H1 (cell line): ENCODE measurements around the gene AOPEP. TPM values are rescaled to one million over a fixed set of nuclear protein-coding genes. Genes with fewer than 3 reads are reported as not detected.

Experiments
- CTCF ChIA-PET: fragments of 300-600 bp; sonication (Branson Sonifier 250); formaldehyde crosslinking; loops from one replicate; lab custom pipeline; 2021; ENCODE audit not compliant: partially characterized antibody; lab: Charles Lee
- POLR2A ChIA-PET: fragments of 300-600 bp; sonication (Branson Sonifier 250); formaldehyde crosslinking; loops from one replicate; lab custom pipeline; 2021; ENCODE audit warnings: inconsistent platforms; ENCODE audit not compliant: partially characterized antibody; lab: Charles Lee
- DNase-seq, 2 experiments: peaks; one replicate each; pipeline versions ENCODE4 v3.0.0 to v3.0.0-alpha.2; 2010 to 2022; ENCODE audit warnings: low spot score in 2 of 2, low read depth in 1 of 2, mixed read lengths in 1 of 2
- FAIRE-seq: peaks from 2 replicates; lab custom pipeline; 2011; peaks lifted over from hg19 to GRCh38; lab: Jason Lieb, UNC
- H2AFZ ChIP-seq: 2 replicates; pipeline ENCODE4 v1.8.1; 2012; ENCODE audit warnings: low read length, inconsistent platforms
- H2AK5ac ChIP-seq: 2 replicates; pipeline ENCODE4 v1.6.1; 2013; ENCODE audit warnings: low read depth, low read length
- H2BK120ac ChIP-seq: replicated peaks from 2 replicates; pipeline ENCODE3; 2013; ENCODE audit warnings: low read depth, low read length, inconsistent platforms
- H2BK12ac ChIP-seq: 2 replicates; pipeline ENCODE4 v1.6.1; 2013; ENCODE audit warnings: low read depth, low read length
- H2BK15ac ChIP-seq: 2 replicates; pipeline ENCODE4 v1.6.1; 2013; ENCODE audit warnings: low read length
- H2BK20ac ChIP-seq: 2 replicates; pipeline ENCODE4 v1.6.1; 2013; ENCODE audit warnings: low read length
- H2BK5ac ChIP-seq: 2 replicates; pipeline ENCODE4 v1.6.1; 2013; ENCODE audit warnings: low read depth, low read length
- H3K14ac ChIP-seq: 2 replicates; pipeline ENCODE4 v1.6.1; 2013; ENCODE audit warnings: inconsistent platforms; ENCODE audit not compliant: insufficient read length
- H3K18ac ChIP-seq: 2 replicates; pipeline ENCODE4 v1.6.1; 2013; ENCODE audit warnings: low read length; ENCODE audit errors: extremely low read depth
- H3K23ac ChIP-seq: 2 replicates; pipeline ENCODE4 v1.6.1; 2013; ENCODE audit warnings: inconsistent platforms; ENCODE audit not compliant: insufficient read length
- H3K23me2 ChIP-seq: 2 replicates; pipeline ENCODE4 v1.6.1; 2013; ENCODE audit warnings: low read depth, low read length
- H3K27ac ChIP-seq: 2 replicates; pipeline ENCODE4 v1.6.1; 2011; ENCODE audit warnings: low read depth, low read length, inconsistent platforms
- H3K27me3 ChIP-seq, 4 experiments: replicated peaks in 1 of 4; 1 replicate in 1 of 4; 2 replicates in 3 of 4; pipeline versions ENCODE4 v1.6.1 to v1.8.1; 2011 to 2013; ENCODE audit warnings: low read length in 3 of 4, mild to moderate bottlenecking in 3 of 4, inconsistent platforms in 2 of 4, mixed read lengths in 2 of 4, moderate library complexity in 1 of 4; ENCODE audit not compliant: control insufficient read depth in 3 of 4, insufficient read depth in 3 of 4; ENCODE audit errors: extremely low read depth in 1 of 4
- H3K36me3 ChIP-seq, 4 experiments: 2 replicates each; pipeline versions ENCODE4 v1.6.1 to v1.8.1; 2011 to 2013; ENCODE audit warnings: mild to moderate bottlenecking in 4 of 4, low read length in 3 of 4, moderate library complexity in 2 of 4, control low read depth in 1 of 4, inconsistent platforms in 1 of 4; ENCODE audit not compliant: insufficient read depth in 4 of 4, control insufficient read depth in 2 of 4
- H3K4ac ChIP-seq: replicated peaks from 2 replicates; pipeline ENCODE3; 2013; ENCODE audit warnings: low read length, low read depth, mixed read lengths, inconsistent platforms; ENCODE audit not compliant: insufficient read length
- H3K4me1 ChIP-seq, 4 experiments: replicated peaks in 1 of 4; 1 replicate in 1 of 4; 2 replicates in 3 of 4; pipeline versions ENCODE4 v1.6.1 to v1.8.1; 2011 to 2013; ENCODE audit warnings: low read length in 3 of 4, inconsistent platforms in 2 of 4, mixed read lengths in 1 of 4; ENCODE audit not compliant: insufficient read depth in 4 of 4, control insufficient read depth in 3 of 4
- H3K4me2 ChIP-seq, 2 experiments: 2 replicates each; pipeline versions ENCODE4 v1.6.1 to v1.8.1; 2011 to 2013; ENCODE audit warnings: low read depth in 2 of 2, low read length in 2 of 2, control low read depth in 1 of 2, inconsistent platforms in 1 of 2, mild to moderate bottlenecking in 1 of 2; ENCODE audit not compliant: insufficient read depth in 1 of 2
- H3K4me3 ChIP-seq, 4 experiments: fragments of 200-600, 300-600 bp in 1 of 4; sonication (generic), shearing (Covaris generic), sonication (Bioruptor Twin) in 1 of 4; 2 replicates each; pipeline versions ENCODE4 v1.5.1 to v1.8.1; 2011 to 2016; ENCODE audit warnings: low read length in 4 of 4, low read depth in 3 of 4, control low read depth in 2 of 4, inconsistent platforms in 2 of 4, mild to moderate bottlenecking in 2 of 4, mixed read lengths in 1 of 4, moderate library complexity in 1 of 4; ENCODE audit not compliant: insufficient read depth in 2 of 4; ENCODE audit errors: extremely low read depth in 1 of 4
- H3K56ac ChIP-seq: replicated peaks from 2 replicates; pipeline ENCODE3; 2013; ENCODE audit warnings: low read depth, mild to moderate bottlenecking, mixed read lengths, low read length, inconsistent platforms; ENCODE audit not compliant: insufficient read length
- H3K79me1 ChIP-seq: 2 replicates; pipeline ENCODE4 v1.6.1; 2013; ENCODE audit warnings: low read depth, low read length, control low read depth
- H3K79me2 ChIP-seq, 2 experiments: 2 replicates each; pipeline versions ENCODE4 v1.6.1 to v1.8.1; 2012 to 2013; ENCODE audit warnings: low read length in 2 of 2, mild to moderate bottlenecking in 2 of 2, inconsistent platforms in 1 of 2; ENCODE audit not compliant: insufficient read depth in 2 of 2, control insufficient read depth in 1 of 2
- H3K9ac ChIP-seq, 4 experiments: replicated peaks in 1 of 4; 1 replicate in 1 of 4; 2 replicates in 3 of 4; pipeline versions ENCODE4 v1.6.1 to v1.8.1; 2011 to 2013; ENCODE audit warnings: low read depth in 3 of 4, low read length in 3 of 4, control low read depth in 2 of 4, mild to moderate bottlenecking in 2 of 4, moderate library complexity in 2 of 4, inconsistent platforms in 1 of 4; ENCODE audit errors: extremely low read depth in 1 of 4
- H3K9me3 ChIP-seq, 2 experiments: 2 replicates each; pipeline versions ENCODE4 v1.6.1 to v1.8.1; 2012 to 2013; ENCODE audit warnings: mild to moderate bottlenecking in 2 of 2, moderate library complexity in 2 of 2, control low read depth in 1 of 2, inconsistent platforms in 1 of 2, low read depth in 1 of 2, low read length in 1 of 2, mixed read lengths in 1 of 2; ENCODE audit not compliant: insufficient read depth in 2 of 2
- H4K20me1 ChIP-seq, 2 experiments: replicated peaks in 1 of 2; 2 replicates each; pipeline versions ENCODE3 to v1.8.1; 2011 to 2013; ENCODE audit warnings: inconsistent platforms in 2 of 2, low read length in 2 of 2, mild to moderate bottlenecking in 1 of 2; ENCODE audit not compliant: insufficient read depth in 2 of 2, control insufficient read depth in 1 of 2
- H4K5ac ChIP-seq: 2 replicates; pipeline ENCODE4 v1.6.1; 2013; ENCODE audit warnings: low read length, low read depth, mixed read lengths, inconsistent platforms; ENCODE audit not compliant: insufficient read length
- H4K8ac ChIP-seq: 2 replicates; pipeline ENCODE4 v1.8.0; 2013; ENCODE audit warnings: mild to moderate bottlenecking, moderate library complexity, low read length, inconsistent platforms; ENCODE audit not compliant: insufficient read depth; ENCODE audit errors: extremely low read depth
- H4K91ac ChIP-seq: replicated peaks from 2 replicates; pipeline ENCODE3; 2013; ENCODE audit warnings: low read length, mixed read lengths, inconsistent platforms; ENCODE audit not compliant: insufficient read length
- ASH2L ChIP-seq: fragments of 200-600, 300-600 bp; sonication (generic); IDR thresholded peaks from one replicate; pipeline ENCODE4 v1.7.1; 2017; ENCODE audit warnings: low read length
- CEBPB ChIP-seq: IDR thresholded peaks from 2 replicates; pipeline ENCODE4 v1.6.1; 2012; ENCODE audit warnings: low read depth, low read length
- CTCF ChIP-seq, 3 experiments: IDR thresholded peaks; 1 replicate in 2 of 3; 2 replicates in 1 of 3; pipeline versions ENCODE4 v1.5.1 to v1.6.1; 2011; ENCODE audit warnings: low read length in 3 of 3, mild to moderate bottlenecking in 3 of 3, inconsistent platforms in 2 of 3, low read depth in 1 of 3, moderate library complexity in 1 of 3; ENCODE audit not compliant: insufficient read depth in 1 of 3; ENCODE audit errors: control extremely low read depth in 1 of 3
- EZH2 ChIP-seq: fragments of 200-600 bp; sonication (generic); IDR thresholded peaks from 2 replicates; pipeline ENCODE4 v1.7.1; 2012; ENCODE audit warnings: low read depth, mild to moderate bottlenecking, moderate library complexity, low read length, inconsistent platforms; ENCODE audit not compliant: severe bottlenecking
- GABPA ChIP-seq: IDR thresholded peaks from 2 replicates; pipeline ENCODE4 v1.6.1; 2011; ENCODE audit warnings: mild to moderate bottlenecking, low read length, moderate library complexity, borderline replicate concordance; ENCODE audit not compliant: insufficient read depth
- HDAC6 ChIP-seq: IDR thresholded peaks from one replicate; pipeline ENCODE4 v1.7.1; 2012; ENCODE audit warnings: low read depth, mild to moderate bottlenecking, inconsistent platforms, low read length, moderate library complexity
- KDM4A ChIP-seq: IDR thresholded peaks from one replicate; pipeline ENCODE4 v1.7.1; 2012; ENCODE audit warnings: low read depth, mild to moderate bottlenecking, moderate library complexity, low read length, inconsistent platforms; ENCODE audit not compliant: severe bottlenecking
- RXRA ChIP-seq: IDR thresholded peaks from 2 replicates; pipeline ENCODE4 v1.6.1; 2011; ENCODE audit warnings: low read depth, mild to moderate bottlenecking, low read length, moderate library complexity; ENCODE audit not compliant: insufficient read depth
- SP2 ChIP-seq: IDR thresholded peaks from 2 replicates; pipeline ENCODE4 v1.6.1; 2012; ENCODE audit warnings: mild to moderate bottlenecking, low read length, inconsistent platforms
- WGBS, 2 experiments: shearing (Covaris generic) in 1 of 2; methylation state at CpG; one replicate each; pipeline versions ENCODE4 v1.1.6 to v1.1.7; 2013 to 2015; ENCODE audit warnings: low lambda C conversion rate in 2 of 2, mixed read lengths in 2 of 2, inconsistent platforms in 1 of 2, low coverage in 1 of 2, missing lambda C conversion rate in 1 of 2; ENCODE audit not compliant: insufficient replicate concordance in 2 of 2, insufficient coverage in 1 of 2, insufficient read length in 1 of 2; ENCODE audit errors: extremely low coverage in 1 of 2, missing lambda C conversion rate in 1 of 2; 5-methylcytosine and 5-hydroxymethylcytosine counted together
- polyA plus RNA-seq, 7 experiments: library from polyadenylated mRNA; depleted of rRNA in 3 of 7; stranded (reverse) in 5 of 7; unstranded in 2 of 7; fragments of >200 nt in 5 of 7; fragments of 200-250 nt in 2 of 7; gene quantifications; 1 replicate in 5 of 7; 2 replicates in 1 of 7; 4 replicates in 1 of 7; pipeline versions ENCODE4 v1.2.1 to v1.2.3, GENCODE V29; 2011 to 2013; ENCODE audit warnings: missing spikeins in 2 of 7, mixed read lengths in 2 of 7
- total RNA-seq: library from RNA; stranded (reverse); fragmentation: NEBNext Ultra II Directional; extraction: Animal tissue kit (Norgen Biotek cat#: 25700); gene quantifications from 2 replicates; pipeline ENCODE4 v1.2.1, GENCODE V29; 2021
- TF ChIP-seq, protein P1 (sequence below): IDR thresholded peaks from 2 replicates; pipeline ENCODE4 v1.6.1; 2012; ENCODE audit warnings: inconsistent platforms

The AOPEP gene
- total and polyA plus RNA-seq, 2 of the 8 experiments (the other 6 are each of a cell fraction or from before 2014, with no cell fraction given), result 6.1 to 14.3 TPM

GRCh38 chr9:95107001-95107749, 380.7 kb downstream of the AOPEP start:
- WGBS, 2 experiments, result 88% methylated on average over 18 of the region's 18 CpGs; no CpG with 5 or more reads in 1 of the 2 experiments
- TF ChIP-seq SP2, result no peak
- no peak for TF ChIP-seq ASH2L
- TF ChIP-seq RXRA, result no peak
- TF ChIP-seq CTCF (IDR thresholded peaks at IDR 0.05; ENCODE audit: control extremely low read depth in 1 of 3, insufficient read depth in 1 of 3, low read depth in 1 of 3, low read length in 3 of 3), result no peak
- TF ChIP-seq GABPA, result no peak
- no peak for TF ChIP-seq CEBPB
- no peak for TF ChIP-seq EZH2
- no peak for TF ChIP-seq KDM4A
- TF ChIP-seq, protein P1, sequence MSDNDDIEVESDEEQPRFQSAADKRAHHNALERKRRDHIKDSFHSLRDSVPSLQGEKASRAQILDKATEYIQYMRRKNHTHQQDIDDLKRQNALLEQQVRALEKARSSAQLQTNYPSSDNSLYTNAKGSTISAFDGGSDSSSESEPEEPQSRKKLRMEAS, result no peak
- TF ChIP-seq HDAC6, result no peak

More at GRCh38 chr9:95107001-95107749, 380.7 kb downstream of the AOPEP start:
- Histone ChIP-seq H4K20me1 (no peaks in the 10 kb centered on the region), H3K27ac (no peak overlapping the region), H2AFZ (no peak overlapping the region), H3K79me2 (no peaks in the 10 kb centered on the region), H2BK5ac (no peak overlapping the region), H3K23me2 (no peaks in the 10 kb centered on the region), H3K56ac (no peak overlapping the region), H3K4ac (no peak overlapping the region), H3K9me3 (no peaks in the 10 kb centered on the region), H3K79me1 (no peaks in the 10 kb centered on the region), H3K4me2 (no peak overlapping the region), H3K4me1 (peaks cover 0 to 8% (median 2%) of the 10 kb centered on the region in 4 experiments; a peak in 5 of 7 replicates), H3K23ac (no peak overlapping the region), H3K36me3 (peaks cover 0 to 4% (median 2%) of the 10 kb centered on the region in 4 experiments; a peak in 2 of 8 replicates), H4K8ac (no peak overlapping the region), H4K5ac (no peak overlapping the region), H2BK15ac (no peak overlapping the region), H3K18ac (no peak overlapping the region), H3K4me3 (no peak overlapping the region), H2AK5ac (no peak overlapping the region), H3K9ac (no peak overlapping the region), H4K91ac (no peak overlapping the region), H2BK20ac (no peak overlapping the region), H2BK120ac (no peak overlapping the region), H3K14ac (no peak overlapping the region), H2BK12ac (no peak overlapping the region), H3K27me3 (no peaks in the 10 kb centered on the region)
- no peak for FAIRE-seq
- no peak for DNase-seq
- POLR2A ChIA-PET, result no interaction called here
- CTCF ChIA-PET, result interaction anchor here (0.6 to 1.9 kb wide), 8 partner anchors 9 to 439 kb away, joined by 3 to 7 read pairs (median 4); no protein-coding TSS in a partner anchor
